Measurements from ENCODE around the gene GRB14. TPM values are rescaled to one million over a fixed set of nuclear protein-coding genes. Genes with fewer than 3 reads are reported as not detected.
A peak's percentile ranks its signal among the peaks of the same experiment; 100 is the strongest.
"Not testable (repeated sequence)": the region's sequence is repeated elsewhere in the genome, so short reads cannot be mapped to it uniquely, and the experiment has no call there.

GRB14 gene
- total RNA-seq, 1 donor from 2014 or later: 1.1 TPM

DNA sequence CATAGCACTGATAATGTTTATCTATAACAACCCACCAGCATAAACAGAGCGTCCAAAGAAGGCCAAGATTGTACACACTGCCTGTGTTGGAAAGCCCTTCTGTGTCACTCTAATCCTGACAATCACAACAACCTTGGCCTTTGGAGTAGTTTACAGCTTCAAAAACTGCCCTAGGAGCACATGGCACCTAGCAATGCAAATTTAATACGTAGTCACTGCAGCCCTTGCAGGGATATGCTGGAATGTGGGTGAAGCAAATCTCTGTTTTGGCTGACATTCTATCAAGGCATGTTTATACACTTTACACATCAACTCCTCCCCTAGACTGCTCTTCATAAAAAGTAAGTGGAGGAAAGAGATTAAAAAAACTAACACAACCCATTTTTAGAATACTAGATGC lies 66.8 kb downstream of the GRB14 start:
- TF ChIP-seq, protein P1, sequence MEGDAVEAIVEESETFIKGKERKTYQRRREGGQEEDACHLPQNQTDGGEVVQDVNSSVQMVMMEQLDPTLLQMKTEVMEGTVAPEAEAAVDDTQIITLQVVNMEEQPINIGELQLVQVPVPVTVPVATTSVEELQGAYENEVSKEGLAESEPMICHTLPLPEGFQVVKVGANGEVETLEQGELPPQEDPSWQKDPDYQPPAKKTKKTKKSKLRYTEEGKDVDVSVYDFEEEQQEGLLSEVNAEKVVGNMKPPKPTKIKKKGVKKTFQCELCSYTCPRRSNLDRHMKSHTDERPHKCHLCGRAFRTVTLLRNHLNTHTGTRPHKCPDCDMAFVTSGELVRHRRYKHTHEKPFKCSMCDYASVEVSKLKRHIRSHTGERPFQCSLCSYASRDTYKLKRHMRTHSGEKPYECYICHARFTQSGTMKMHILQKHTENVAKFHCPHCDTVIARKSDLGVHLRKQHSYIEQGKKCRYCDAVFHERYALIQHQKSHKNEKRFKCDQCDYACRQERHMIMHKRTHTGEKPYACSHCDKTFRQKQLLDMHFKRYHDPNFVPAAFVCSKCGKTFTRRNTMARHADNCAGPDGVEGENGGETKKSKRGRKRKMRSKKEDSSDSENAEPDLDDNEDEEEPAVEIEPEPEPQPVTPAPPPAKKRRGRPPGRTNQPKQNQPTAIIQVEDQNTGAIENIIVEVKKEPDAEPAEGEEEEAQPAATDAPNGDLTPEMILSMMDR (IDR thresholded peaks at IDR 0.05): no peak
- H3K27ac Mint-ChIP-seq (ENCODE audit: unreplicated experiment): no peak overlapping the region
- H3K36me3 Mint-ChIP-seq (ENCODE audit: low read depth): no peaks in the 10 kb centered on the region
- H3K9me3 Mint-ChIP-seq (ENCODE audit: low read depth): peaks cover 2% of the 10 kb centered on the region
- no peaks in the 10 kb centered on the region for H3K27me3 Mint-ChIP-seq (ENCODE audit: low read depth)
- peaks cover 14% of the 10 kb centered on the region for H3K4me1 Mint-ChIP-seq (ENCODE audit: low read depth)
- no peak for DNase-seq (ENCODE audit: low spot score)
- H3K4me3 Mint-ChIP-seq (ENCODE audit: unreplicated experiment): no peak overlapping the region

- no peak for DNase-seq (ENCODE audit: low spot score)
- H3K4me3 Mint-ChIP-seq (ENCODE audit: unreplicated experiment): no peak overlapping the region
- no peaks in the 10 kb centered on the region for H3K4me1 Mint-ChIP-seq (ENCODE audit: low read depth)
- H3K27me3 Mint-ChIP-seq (ENCODE audit: low read depth): no peaks in the 10 kb centered on the region
- TF ChIP-seq, protein P1 (IDR thresholded peaks at IDR 0.05): no peak
- H3K27ac Mint-ChIP-seq (ENCODE audit: unreplicated experiment): no peak overlapping the region
- peaks cover 6% of the 10 kb centered on the region for H3K9me3 Mint-ChIP-seq (ENCODE audit: low read depth)
- peaks cover 2% of the 10 kb centered on the region for H3K36me3 Mint-ChIP-seq (ENCODE audit: low read depth)
Measured at GRCh38 chr2:164551519-164551918, 69.8 kb downstream of the GRB14 start.

DNA sequence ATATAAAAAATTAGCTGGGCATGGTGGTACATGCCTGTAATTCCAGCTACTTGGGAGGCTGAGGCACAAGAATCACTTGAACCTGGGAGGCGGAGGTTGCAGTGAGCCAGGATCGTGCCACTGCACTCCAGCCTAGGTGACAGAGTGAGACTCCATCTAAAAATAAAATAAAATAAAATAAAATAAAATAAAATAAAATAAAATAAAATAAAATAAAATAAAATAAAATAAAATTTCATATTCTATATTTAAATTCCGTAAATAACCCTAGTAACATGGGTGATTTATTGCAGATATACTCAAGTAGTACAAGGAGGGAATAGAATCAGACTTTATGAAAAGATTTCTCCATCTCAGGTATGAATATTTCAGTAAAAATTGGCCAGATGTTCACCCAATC lies 71.6 kb downstream of the GRB14 start:
- not testable (repeated sequence) for H3K27ac Mint-ChIP-seq (ENCODE audit: unreplicated experiment); H3K27me3 Mint-ChIP-seq (ENCODE audit: low read depth); H3K36me3 Mint-ChIP-seq (ENCODE audit: low read depth); DNase-seq (ENCODE audit: low spot score); H3K4me3 Mint-ChIP-seq (ENCODE audit: unreplicated experiment); H3K4me1 Mint-ChIP-seq (ENCODE audit: low read depth)
- H3K9me3 Mint-ChIP-seq (ENCODE audit: low read depth): peaks cover 13% of the 10 kb centered on the region

- TF ChIP-seq, protein P1 (IDR thresholded peaks at IDR 0.05): no peak
- no peak overlapping the region for H3K4me3 Mint-ChIP-seq (ENCODE audit: unreplicated experiment)
- peaks cover 14% of the 10 kb centered on the region for H3K4me1 Mint-ChIP-seq (ENCODE audit: low read depth)
- peaks cover 2% of the 10 kb centered on the region for H3K36me3 Mint-ChIP-seq (ENCODE audit: low read depth)
- peaks cover 10% of the 10 kb centered on the region for H3K9me3 Mint-ChIP-seq (ENCODE audit: low read depth)
- no peaks in the 10 kb centered on the region for H3K27me3 Mint-ChIP-seq (ENCODE audit: low read depth)
- DNase-seq (ENCODE audit: low spot score): no peak
- H3K27ac Mint-ChIP-seq (ENCODE audit: unreplicated experiment): no peak overlapping the region
Measured at GRCh38 chr2:164545484-164545883, 75.8 kb downstream of the GRB14 start.

GRCh38 chr2:164542581-164543021 lies 78.7 kb downstream of the GRB14 start:
- TF ChIP-seq, protein P1 (IDR thresholded peaks at IDR 0.05): no peak
- DNase-seq (ENCODE audit: low spot score): no peak
- H3K27ac Mint-ChIP-seq (ENCODE audit: unreplicated experiment): no peak overlapping the region
- H3K4me3 Mint-ChIP-seq (ENCODE audit: unreplicated experiment): no peak overlapping the region
- H3K4me1 Mint-ChIP-seq (ENCODE audit: low read depth): peaks cover 14% of the 10 kb centered on the region
- peaks cover 2% of the 10 kb centered on the region for H3K36me3 Mint-ChIP-seq (ENCODE audit: low read depth)
- no peaks in the 10 kb centered on the region for H3K27me3 Mint-ChIP-seq (ENCODE audit: low read depth)
- H3K9me3 Mint-ChIP-seq (ENCODE audit: low read depth): peaks cover 6% of the 10 kb centered on the region

DNA sequence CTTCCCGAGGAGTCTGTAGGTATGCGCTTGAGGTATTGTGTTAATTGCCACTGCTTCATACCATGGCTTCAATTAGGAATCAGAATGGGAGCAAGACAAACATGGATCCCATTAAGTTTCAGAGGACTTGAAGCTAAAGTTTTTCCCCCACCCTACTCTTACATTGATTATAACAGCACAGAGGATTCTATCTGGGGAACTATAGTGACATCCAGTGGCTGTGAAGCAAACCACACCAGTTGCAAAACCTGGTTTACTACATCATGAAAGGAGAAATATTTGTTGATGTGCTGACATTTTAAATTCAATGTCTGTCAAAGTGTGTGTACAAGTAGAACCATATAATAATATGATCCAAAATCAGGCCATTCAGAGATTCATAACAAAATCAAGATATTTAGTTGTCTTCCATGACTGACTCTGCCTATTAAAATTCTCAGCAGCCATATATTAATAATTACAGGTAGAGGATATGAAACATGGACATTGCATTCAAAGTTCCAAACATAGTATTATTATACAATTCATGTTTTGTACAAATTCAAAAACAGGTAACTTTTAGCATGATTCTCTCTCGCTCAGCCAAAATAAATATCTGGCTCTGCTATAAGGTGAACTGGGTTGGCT lies 82.9 kb downstream of the GRB14 start:
- H3K4me3 Mint-ChIP-seq (ENCODE audit: unreplicated experiment): no peak overlapping the region
- TF ChIP-seq, protein P1 (IDR thresholded peaks at IDR 0.05): peak; percentile 90
- no peaks in the 10 kb centered on the region for H3K36me3 Mint-ChIP-seq (ENCODE audit: low read depth)
- no peaks in the 10 kb centered on the region for H3K9me3 Mint-ChIP-seq (ENCODE audit: low read depth)
- no peak for DNase-seq (ENCODE audit: low spot score)
- no peak overlapping the region for H3K27ac Mint-ChIP-seq (ENCODE audit: unreplicated experiment)
- no peaks in the 10 kb centered on the region for H3K27me3 Mint-ChIP-seq (ENCODE audit: low read depth)
- H3K4me1 Mint-ChIP-seq (ENCODE audit: low read depth): peaks cover 20% of the 10 kb centered on the region

Data from chondrocyte (in vitro differentiated cells).